ENCODE results near the gene E2F8.

E2F8 gene

DNA sequence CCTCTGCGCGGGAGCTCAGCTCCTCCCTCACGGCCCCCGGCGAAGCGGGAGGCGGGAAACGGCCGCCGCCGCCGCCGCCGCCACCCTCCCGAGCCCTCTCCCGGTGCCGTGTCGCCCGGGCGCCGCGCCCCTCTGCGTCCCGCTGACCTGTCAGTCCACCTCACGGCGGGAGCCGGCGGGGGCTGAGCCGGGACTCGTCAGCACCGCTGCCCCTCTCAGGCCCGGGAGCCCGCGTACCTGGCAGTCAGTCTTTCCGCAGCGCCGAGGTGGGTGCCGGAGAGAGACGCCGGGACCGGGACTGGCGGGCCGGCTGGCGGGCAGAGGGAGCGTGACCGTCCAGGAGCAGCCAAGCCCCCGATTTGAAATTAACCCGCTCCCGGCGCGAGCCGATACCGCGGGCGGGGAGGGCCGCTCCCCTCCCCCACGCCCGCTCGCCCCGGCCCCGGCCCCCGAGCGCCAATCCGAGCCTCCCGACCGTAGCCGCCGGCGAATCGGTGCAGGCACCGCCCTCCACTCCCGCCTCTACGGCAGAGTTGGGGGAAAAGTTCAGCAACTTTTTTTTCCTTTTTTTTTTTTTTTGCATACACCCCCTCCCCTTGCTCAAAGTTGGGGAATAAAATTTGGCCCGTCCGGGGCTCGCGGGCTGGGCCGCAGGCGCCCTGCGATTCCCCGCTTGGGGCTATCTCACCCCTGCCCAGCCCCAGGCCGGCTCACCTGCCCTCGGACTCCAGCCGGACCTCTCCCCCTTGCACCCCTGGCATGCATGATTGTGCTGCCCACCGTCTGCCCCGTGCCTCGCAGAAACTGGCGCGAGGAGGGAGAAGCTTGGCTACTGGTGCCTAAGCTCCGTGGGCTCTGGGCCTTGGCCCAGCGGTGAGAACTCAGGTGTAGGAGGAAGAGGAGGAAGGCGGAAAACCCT is 774 bp upstream of the E2F8 start:
- TF ChIP-seq TCF12 (IDR thresholded peaks at IDR 0.05; ENCODE audit: low read depth) (no peak), CEBPB (IDR thresholded peaks at IDR 0.05) (no peak), TAF1 (IDR thresholded peaks at IDR 0.05; ENCODE audit: low read depth) (no peak), NFIC (IDR thresholded peaks at IDR 0.05) (no peak), ZBTB7A (IDR thresholded peaks at IDR 0.05; ENCODE audit: low read depth) (no peak; the same call in 1 of the 2 replicates), RAD21 (IDR thresholded peaks at IDR 0.05; ENCODE audit: low read depth) (no peak), TEAD4 (IDR thresholded peaks at IDR 0.05) (no peak), EP300 (IDR thresholded peaks at IDR 0.05; ENCODE audit: borderline replicate concordance) (no peak), CREB1 (IDR thresholded peaks at IDR 0.05; ENCODE audit: low read depth) (no peak), YY1 (IDR thresholded peaks at IDR 0.05; ENCODE audit: low read depth) (no peak), FOXM1 (IDR thresholded peaks at IDR 0.05; ENCODE audit: borderline replicate concordance, low read depth) (no peak), EGR1 (IDR thresholded peaks at IDR 0.05) (no peak)
- TF ChIP-seq, protein P1, sequence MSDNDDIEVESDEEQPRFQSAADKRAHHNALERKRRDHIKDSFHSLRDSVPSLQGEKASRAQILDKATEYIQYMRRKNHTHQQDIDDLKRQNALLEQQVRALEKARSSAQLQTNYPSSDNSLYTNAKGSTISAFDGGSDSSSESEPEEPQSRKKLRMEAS (IDR thresholded peaks at IDR 0.05), result no peak
- TF ChIP-seq, protein P2, sequence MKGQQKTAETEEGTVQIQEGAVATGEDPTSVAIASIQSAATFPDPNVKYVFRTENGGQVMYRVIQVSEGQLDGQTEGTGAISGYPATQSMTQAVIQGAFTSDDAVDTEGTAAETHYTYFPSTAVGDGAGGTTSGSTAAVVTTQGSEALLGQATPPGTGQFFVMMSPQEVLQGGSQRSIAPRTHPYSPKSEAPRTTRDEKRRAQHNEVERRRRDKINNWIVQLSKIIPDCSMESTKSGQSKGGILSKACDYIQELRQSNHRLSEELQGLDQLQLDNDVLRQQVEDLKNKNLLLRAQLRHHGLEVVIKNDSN (IDR thresholded peaks at IDR 0.05), result no peak
- TF ChIP-seq, protein P3, sequence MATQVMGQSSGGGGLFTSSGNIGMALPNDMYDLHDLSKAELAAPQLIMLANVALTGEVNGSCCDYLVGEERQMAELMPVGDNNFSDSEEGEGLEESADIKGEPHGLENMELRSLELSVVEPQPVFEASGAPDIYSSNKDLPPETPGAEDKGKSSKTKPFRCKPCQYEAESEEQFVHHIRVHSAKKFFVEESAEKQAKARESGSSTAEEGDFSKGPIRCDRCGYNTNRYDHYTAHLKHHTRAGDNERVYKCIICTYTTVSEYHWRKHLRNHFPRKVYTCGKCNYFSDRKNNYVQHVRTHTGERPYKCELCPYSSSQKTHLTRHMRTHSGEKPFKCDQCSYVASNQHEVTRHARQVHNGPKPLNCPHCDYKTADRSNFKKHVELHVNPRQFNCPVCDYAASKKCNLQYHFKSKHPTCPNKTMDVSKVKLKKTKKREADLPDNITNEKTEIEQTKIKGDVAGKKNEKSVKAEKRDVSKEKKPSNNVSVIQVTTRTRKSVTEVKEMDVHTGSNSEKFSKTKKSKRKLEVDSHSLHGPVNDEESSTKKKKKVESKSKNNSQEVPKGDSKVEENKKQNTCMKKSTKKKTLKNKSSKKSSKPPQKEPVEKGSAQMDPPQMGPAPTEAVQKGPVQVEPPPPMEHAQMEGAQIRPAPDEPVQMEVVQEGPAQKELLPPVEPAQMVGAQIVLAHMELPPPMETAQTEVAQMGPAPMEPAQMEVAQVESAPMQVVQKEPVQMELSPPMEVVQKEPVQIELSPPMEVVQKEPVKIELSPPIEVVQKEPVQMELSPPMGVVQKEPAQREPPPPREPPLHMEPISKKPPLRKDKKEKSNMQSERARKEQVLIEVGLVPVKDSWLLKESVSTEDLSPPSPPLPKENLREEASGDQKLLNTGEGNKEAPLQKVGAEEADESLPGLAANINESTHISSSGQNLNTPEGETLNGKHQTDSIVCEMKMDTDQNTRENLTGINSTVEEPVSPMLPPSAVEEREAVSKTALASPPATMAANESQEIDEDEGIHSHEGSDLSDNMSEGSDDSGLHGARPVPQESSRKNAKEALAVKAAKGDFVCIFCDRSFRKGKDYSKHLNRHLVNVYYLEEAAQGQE (IDR thresholded peaks at IDR 0.05; ENCODE audit: low read depth), result no peak

DNA sequence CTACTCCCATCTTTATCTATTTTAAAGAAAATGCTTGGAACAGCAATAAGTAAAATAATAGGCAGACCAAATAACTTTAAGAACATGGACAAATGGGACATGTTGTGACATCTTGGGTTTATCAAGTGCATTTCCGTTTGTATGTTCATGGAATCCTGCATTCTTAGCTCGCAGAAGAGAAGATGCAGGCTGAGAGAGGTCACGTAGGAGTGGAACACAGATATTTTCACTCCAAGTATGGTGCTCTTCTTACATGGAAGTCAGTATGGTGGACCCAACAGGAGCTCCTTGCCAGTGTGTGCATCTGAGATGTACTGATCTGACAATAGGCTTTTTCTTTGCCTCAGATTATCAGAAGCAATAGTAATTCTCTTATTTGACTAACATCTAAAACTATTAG is 1.7 kb downstream of the E2F8 start:
- TF ChIP-seq, protein P3 (IDR thresholded peaks at IDR 0.05; ENCODE audit: low read depth), result no peak
- TF ChIP-seq YY1 (IDR thresholded peaks at IDR 0.05; ENCODE audit: low read depth), result no peak
- no peak for TF ChIP-seq FOXM1 (IDR thresholded peaks at IDR 0.05; ENCODE audit: borderline replicate concordance, low read depth)
- TF ChIP-seq CREB1 (IDR thresholded peaks at IDR 0.05; ENCODE audit: low read depth), result no peak
- TF ChIP-seq, protein P1 (IDR thresholded peaks at IDR 0.05), result no peak
- no peak for TF ChIP-seq NFIC (IDR thresholded peaks at IDR 0.05)
- no peak for TF ChIP-seq RAD21 (IDR thresholded peaks at IDR 0.05; ENCODE audit: low read depth)
- no peak for TF ChIP-seq TAF1 (IDR thresholded peaks at IDR 0.05; ENCODE audit: low read depth)
- TF ChIP-seq ZBTB7A (IDR thresholded peaks at IDR 0.05; ENCODE audit: low read depth), result no peak
- no peak for TF ChIP-seq CEBPB (IDR thresholded peaks at IDR 0.05)
- TF ChIP-seq, protein P2 (IDR thresholded peaks at IDR 0.05), result no peak
- no peak for TF ChIP-seq TEAD4 (IDR thresholded peaks at IDR 0.05)
- no peak for TF ChIP-seq TCF12 (IDR thresholded peaks at IDR 0.05; ENCODE audit: low read depth)
- TF ChIP-seq EGR1 (IDR thresholded peaks at IDR 0.05), result no peak
- no peak for TF ChIP-seq EP300 (IDR thresholded peaks at IDR 0.05; ENCODE audit: borderline replicate concordance)

DNA sequence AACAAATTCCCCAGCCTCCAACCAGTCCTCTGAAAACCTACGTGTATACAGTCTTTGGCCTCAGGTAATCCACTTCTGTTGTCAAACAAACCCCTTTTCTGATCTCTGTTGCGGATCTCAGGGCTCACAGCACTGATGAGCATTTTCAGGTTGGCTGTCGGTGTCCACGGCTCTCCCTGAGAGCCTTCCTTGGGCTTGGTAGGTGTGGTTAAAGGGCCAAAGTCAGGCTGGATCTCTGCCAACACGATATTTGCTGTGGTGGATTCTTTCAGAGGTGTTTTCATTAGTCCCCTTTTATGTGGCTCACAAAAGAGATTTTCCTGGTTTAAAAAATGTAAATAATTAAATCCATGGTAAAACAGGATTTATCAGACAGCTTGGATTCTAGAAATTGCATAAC is 2.9 kb downstream of the E2F8 start:
- TF ChIP-seq TAF1 (IDR thresholded peaks at IDR 0.05; ENCODE audit: low read depth) (no peak), EP300 (IDR thresholded peaks at IDR 0.05; ENCODE audit: borderline replicate concordance) (no peak), NFIC (IDR thresholded peaks at IDR 0.05) (no peak), FOXM1 (IDR thresholded peaks at IDR 0.05; ENCODE audit: borderline replicate concordance, low read depth) (no peak), CEBPB (IDR thresholded peaks at IDR 0.05) (no peak), RAD21 (IDR thresholded peaks at IDR 0.05; ENCODE audit: low read depth) (no peak), CREB1 (IDR thresholded peaks at IDR 0.05; ENCODE audit: low read depth) (no peak)
- TF ChIP-seq, protein P2 (IDR thresholded peaks at IDR 0.05), result no peak
- TF ChIP-seq, protein P3 (IDR thresholded peaks at IDR 0.05; ENCODE audit: low read depth), result no peak

Measured in Ishikawa (cell line).